Fibroblast of the aortic adventitia (primary cell): ENCODE results near the gene ALDH1A3. TPM values are rescaled to one million over a fixed set of nuclear protein-coding genes. Genes with fewer than 3 reads are reported as not detected.

Experiments used
- DNase-seq: peaks from one replicate; pipeline ENCODE4 v3.0.0-alpha.2; 2010; ENCODE audit warnings: low read depth
- H3K4me3 ChIP-seq: 2 replicates; pipeline ENCODE4 v1.5.1; 2011; ENCODE audit warnings: low read depth, mild to moderate bottlenecking, control low read depth, low read length, moderate library complexity
- CTCF ChIP-seq: IDR thresholded peaks from 2 replicates; pipeline ENCODE4 v1.5.1; 2011; ENCODE audit warnings: mild to moderate bottlenecking, low read length, control low read depth, inconsistent platforms; ENCODE audit not compliant: insufficient read depth
- total RNA-seq: library from RNA; depleted of rRNA; stranded (reverse); fragments of >200 nt; gene quantifications from 2 replicates; pipeline ENCODE4 v1.2.3, GENCODE V29; 2012; ENCODE audit warnings: low replicate concordance

Gene ALDH1A3
- total RNA-seq, 1 donor: 189 TPM

- no peak for TF ChIP-seq CTCF
- no peak overlapping the region for H3K4me3 ChIP-seq
- DNase-seq: no peak
Measured at GRCh38 chr15:100924436-100924835, 44.8 kb downstream of the ALDH1A3 start.

- no peak for TF ChIP-seq CTCF
- H3K4me3 ChIP-seq: no peak overlapping the region
- DNase-seq: no peak
Measured at GRCh38 chr15:100925480-100925879, 45.8 kb downstream of the ALDH1A3 start.

GRCh38 chr15:100926258-100926657, 46.6 kb downstream of the ALDH1A3 start:
- TF ChIP-seq CTCF: no peak
- H3K4me3 ChIP-seq: no peak overlapping the region
- no peak for DNase-seq

- DNase-seq: no peak
- H3K4me3 ChIP-seq: no peak overlapping the region
- TF ChIP-seq CTCF: no peak
Measured at GRCh38 chr15:100926971-100927756, 47.5 kb downstream of the ALDH1A3 start.

- no peak overlapping the region for H3K4me3 ChIP-seq
- TF ChIP-seq CTCF: no peak
- DNase-seq: no peak
Measured at GRCh38 chr15:100928632-100929280, 49.1 kb downstream of the ALDH1A3 start.

GRCh38 chr15:100929641-100930042, 50.0 kb downstream of the ALDH1A3 start:
- TF ChIP-seq CTCF: no peak

More at GRCh38 chr15:100929641-100930042, 50.0 kb downstream of the ALDH1A3 start:
- DNase-seq: no peak
- no peak overlapping the region for H3K4me3 ChIP-seq
